A172 (cell line): Measurements from ENCODE around the gene GCLC. TPM values are rescaled to one million over a fixed set of nuclear protein-coding genes. Genes with fewer than 3 reads are reported as not detected.
A peak's percentile ranks its signal among the peaks of the same experiment; 100 is the strongest.
"Not testable (repeated sequence)": the region's sequence is repeated elsewhere in the genome, so short reads cannot be mapped to it uniquely, and the experiment has no call there.

Experiments used
- DNase-seq: peaks from one replicate; pipeline ENCODE4 v3.0.0-alpha.2; 2015; ENCODE audit warnings: low spot score
- total RNA-seq: library from RNA; depleted of rRNA; stranded (reverse); fragments of >200 nt; shearing (Covaris generic); gene quantifications from 2 replicates; pipeline ENCODE4 v1.2.3, GENCODE V29; 2014; rRNA removed

GCLC gene
- 13.1 and 14.7 TPM in 2 replicates for total RNA-seq

GRCh38 chr6:53544470-53545308, at the start of gene GCLC:
Gene GCLC (minus strand): TSS chr6:53545101. CDS start chr6:53544645, 456 bp downstream.
- peak; percentile 82 for DNase-seq

- DNase-seq: no peak
Measured at GRCh38 chr6:53594596-53594995, 49.7 kb upstream of the GCLC start.

- DNase-seq: peak; percentile 72
Measured at GRCh38 chr6:53593001-53593488, 48.1 kb upstream of the GCLC start.

- DNase-seq: no peak
Measured at GRCh38 chr6:53591873-53592272, 47.0 kb upstream of the GCLC start.

- DNase-seq: no peak
Measured at GRCh38 chr6:53588816-53589509, 44.1 kb upstream of the GCLC start.

- no peak for DNase-seq
Measured at GRCh38 chr6:53587291-53587690, 42.4 kb upstream of the GCLC start.

- DNase-seq: no peak
Measured at GRCh38 chr6:53585208-53585900, 40.5 kb upstream of the GCLC start.

- DNase-seq: no peak
Measured at GRCh38 chr6:53584726-53585125, 39.8 kb upstream of the GCLC start.

GRCh38 chr6:53583451-53583850, 38.5 kb upstream of the GCLC start:
- no peak for DNase-seq

GRCh38 chr6:53582963-53583362, 38.1 kb upstream of the GCLC start:
- DNase-seq: no peak

GRCh38 chr6:53581856-53582255, 37.0 kb upstream of the GCLC start:
- no peak for DNase-seq

- no peak for DNase-seq
Measured at GRCh38 chr6:53581173-53581773, 36.4 kb upstream of the GCLC start.

- no peak for DNase-seq
Measured at GRCh38 chr6:53579338-53579737, 34.4 kb upstream of the GCLC start.

- DNase-seq: no peak
Measured at GRCh38 chr6:53578371-53578770, 33.5 kb upstream of the GCLC start.

- no peak for DNase-seq
Measured at GRCh38 chr6:53573299-53573698, 28.4 kb upstream of the GCLC start.

- DNase-seq: not testable (repeated sequence)
Measured at GRCh38 chr6:53572379-53572778, 27.5 kb upstream of the GCLC start.

- DNase-seq: no peak
Measured at GRCh38 chr6:53568776-53569616, 24.1 kb upstream of the GCLC start.

GRCh38 chr6:53567701-53568100, 22.8 kb upstream of the GCLC start:
- no peak for DNase-seq

- DNase-seq: no peak
Measured at GRCh38 chr6:53566755-53567154, 21.9 kb upstream of the GCLC start.

- DNase-seq: no peak
Measured at GRCh38 chr6:53565886-53566285, 21.0 kb upstream of the GCLC start.
